Right atrium auricular region (tissue), 2 donors: ENCODE measurements around the gene ALDH3B2. TPM values are rescaled to one million over a fixed set of nuclear protein-coding genes. Genes with fewer than 3 reads are reported as not detected.
A peak's percentile ranks its signal among the peaks of the same experiment; 100 is the strongest.
"Not testable (repeated sequence)": the region's sequence is repeated elsewhere in the genome, so short reads cannot be mapped to it uniquely, and the experiment has no call there.

ENCODE experiments used
- DNase-seq: peaks from one replicate; pipeline ENCODE4 v3.0.0-alpha.2; 2019; ENCODE audit warnings: low spot score
- H3K27ac ChIP-seq, 2 donors: fragments of 200-600 bp; sonication (generic); 1 replicate in 1 of 2; 2 replicates in 1 of 2; pipeline ENCODE4 v1.5.1; 2016 to 2019
- H3K27me3 ChIP-seq, 2 donors: fragments of 200-600 bp; sonication (generic); one replicate each; pipeline versions ENCODE4 v1.5.1 to v1.6.0; 2017 to 2019
- H3K36me3 ChIP-seq: fragments of 200-600 bp; sonication (generic); one replicate; pipeline ENCODE4 v1.5.1; 2016
- H3K4me1 ChIP-seq, 2 donors: fragments of 200-600 bp; sonication (generic); one replicate each; pipeline versions ENCODE4 v1.5.1 to v1.6.0; 2017 to 2019
- H3K4me3 ChIP-seq, 2 donors: fragments of 200-600 bp; sonication (generic); 1 replicate in 1 of 2; 2 replicates in 1 of 2; pipeline ENCODE4 v1.5.1; 2017 to 2019; ENCODE audit warnings: mild to moderate bottlenecking in 1 of 2, moderate library complexity in 1 of 2
- H3K9me3 ChIP-seq, 2 donors: fragments of 200-600 bp; sonication (generic); one replicate each; pipeline ENCODE4 v1.5.1; 2019
- CTCF ChIP-seq, 2 donors: fragments of 200-600 bp; sonication (generic); IDR thresholded peaks; one replicate each; pipeline ENCODE4 v1.5.1; 2019; ENCODE audit warnings: antibody characterized with exemption in 2 of 2
- total RNA-seq, 2 donors: library from RNA; depleted of rRNA; stranded (reverse); fragments of >200 nt; gene quantifications; one replicate each; pipeline ENCODE4 v1.1.0, GENCODE V29; 2016

Gene ALDH3B2
- total RNA-seq, 2 donors from 2014 or later: not detected

GRCh38 chr11:67640021-67640757, 34.2 kb downstream of the ALDH3B2 start:
- H3K4me1 ChIP-seq: no peaks in the 10 kb centered on the region
- H3K27ac ChIP-seq: no peak overlapping the region
- H3K4me3 ChIP-seq: no peak overlapping the region
- no peak for DNase-seq
- peak in 1 of 2 donors; percentile 63 for TF ChIP-seq CTCF (IDR thresholded peaks at IDR 0.05)
- H3K9me3 ChIP-seq: no peaks in the 10 kb centered on the region
- H3K36me3 ChIP-seq: no peaks in the 10 kb centered on the region
- no peaks in the 10 kb centered on the region for H3K27me3 ChIP-seq

- Histone ChIP-seq H3K4me1 (no peaks in the 10 kb centered on the region), H3K4me3 (no peak within 1 kb of the TSS), H3K27ac (no peak within 1 kb of the TSS), H3K36me3 (no peaks in the 10 kb centered on the region), H3K27me3 (no peaks in the 10 kb centered on the region), H3K9me3 (no peaks in the 10 kb centered on the region)
- TF ChIP-seq CTCF (IDR thresholded peaks at IDR 0.05): no peak
- DNase-seq: no peak
These were observed 35.0 kb downstream of the ALDH3B2 start, which contains the start of gene TBX10 for GRCh38 chr11:67639438-67639859. Gene TBX10, minus strand, starts transcription at chr11:67639763. Its CDS starts 291 bp downstream, at chr11:67639472.

GRCh38 chr11:67638535-67639437, 35.6 kb downstream of the ALDH3B2 start:
- H3K36me3 ChIP-seq: no peaks in the 10 kb centered on the region
- TF ChIP-seq CTCF (IDR thresholded peaks at IDR 0.05): no peak
- no peaks in the 10 kb centered on the region for H3K27me3 ChIP-seq
- H3K27ac ChIP-seq: no peak overlapping the region
- no peak for DNase-seq
- no peaks in the 10 kb centered on the region for H3K4me1 ChIP-seq
- H3K4me3 ChIP-seq: no peak overlapping the region
- no peaks in the 10 kb centered on the region for H3K9me3 ChIP-seq

- not testable (repeated sequence) for H3K4me3 ChIP-seq, DNase-seq, H3K27me3 ChIP-seq, H3K27ac ChIP-seq, H3K36me3 ChIP-seq, H3K4me1 ChIP-seq, H3K9me3 ChIP-seq
These were observed 37.0 kb downstream of the ALDH3B2 start for GRCh38 chr11:67637441-67637840.

- Histone ChIP-seq H3K4me3 (no peak overlapping the region), H3K36me3 (no peaks in the 10 kb centered on the region), H3K4me1 (no peaks in the 10 kb centered on the region), H3K27me3 (no peaks in the 10 kb centered on the region), H3K27ac (no peak overlapping the region), H3K9me3 (no peaks in the 10 kb centered on the region)
- DNase-seq: no peak
- no peak for TF ChIP-seq CTCF (IDR thresholded peaks at IDR 0.05)
These were observed 37.5 kb downstream of the ALDH3B2 start for GRCh38 chr11:67636962-67637361.

- Histone ChIP-seq H3K4me3 (no peak overlapping the region), H3K36me3 (no peaks in the 10 kb centered on the region), H3K4me1 (peaks cover 0 to 10% of the 10 kb centered on the region in 2 donors), H3K9me3 (no peaks in the 10 kb centered on the region), H3K27me3 (no peaks in the 10 kb centered on the region), H3K27ac (no peak overlapping the region)
- DNase-seq: no peak
- no peak for TF ChIP-seq CTCF (IDR thresholded peaks at IDR 0.05)
These were observed 39.2 kb downstream of the ALDH3B2 start for GRCh38 chr11:67635231-67635521.
